ENCODE results near the gene TP53TG5.

Gene TP53TG5

GRCh38 chr20:45345104-45345936 lies 32.8 kb downstream of the TP53TG5 start:
- no peak for DNase-seq (ENCODE audit: low read depth)

GRCh38 chr20:45344168-45344860 lies 33.8 kb downstream of the TP53TG5 start:
- peak; percentile 74 for DNase-seq (ENCODE audit: low read depth)

- DNase-seq (ENCODE audit: low read depth): no peak
Measured at GRCh38 chr20:45343532-45344167, 34.5 kb downstream of the TP53TG5 start.

DNA sequence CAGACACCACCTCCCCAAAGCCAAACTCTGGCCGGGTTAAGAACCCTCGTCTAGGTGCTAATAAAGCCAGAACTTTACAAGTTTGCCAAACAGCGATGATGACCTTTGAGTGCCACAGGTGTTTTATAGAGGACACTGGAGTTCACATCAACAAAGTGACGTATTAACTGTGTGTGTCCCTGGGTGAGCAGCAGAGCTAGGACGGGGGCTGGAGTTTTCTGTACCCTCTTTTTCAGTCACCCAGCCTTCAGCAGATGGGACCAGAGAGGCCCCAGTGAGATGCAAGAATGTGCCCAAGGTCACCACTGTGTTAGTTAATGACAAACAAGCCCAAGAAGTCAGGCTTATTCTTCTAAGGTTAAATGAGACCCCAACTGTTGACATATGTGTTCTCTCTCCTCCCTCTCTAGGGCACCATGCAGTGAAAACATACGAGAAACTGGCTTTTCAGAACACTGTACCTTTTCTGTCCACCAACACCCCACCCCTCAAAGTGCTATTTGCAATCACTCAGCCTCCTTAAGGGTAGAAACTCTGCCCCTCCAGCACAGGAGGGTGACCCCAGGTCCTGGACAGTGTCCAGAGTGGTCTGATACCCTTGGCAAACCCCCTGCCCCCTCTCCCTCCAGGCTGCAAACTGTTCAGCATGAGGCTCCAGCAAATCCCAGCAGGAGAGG lies 35.1 kb downstream of the TP53TG5 start:
- DNase-seq (ENCODE audit: low read depth): no peak

DNA sequence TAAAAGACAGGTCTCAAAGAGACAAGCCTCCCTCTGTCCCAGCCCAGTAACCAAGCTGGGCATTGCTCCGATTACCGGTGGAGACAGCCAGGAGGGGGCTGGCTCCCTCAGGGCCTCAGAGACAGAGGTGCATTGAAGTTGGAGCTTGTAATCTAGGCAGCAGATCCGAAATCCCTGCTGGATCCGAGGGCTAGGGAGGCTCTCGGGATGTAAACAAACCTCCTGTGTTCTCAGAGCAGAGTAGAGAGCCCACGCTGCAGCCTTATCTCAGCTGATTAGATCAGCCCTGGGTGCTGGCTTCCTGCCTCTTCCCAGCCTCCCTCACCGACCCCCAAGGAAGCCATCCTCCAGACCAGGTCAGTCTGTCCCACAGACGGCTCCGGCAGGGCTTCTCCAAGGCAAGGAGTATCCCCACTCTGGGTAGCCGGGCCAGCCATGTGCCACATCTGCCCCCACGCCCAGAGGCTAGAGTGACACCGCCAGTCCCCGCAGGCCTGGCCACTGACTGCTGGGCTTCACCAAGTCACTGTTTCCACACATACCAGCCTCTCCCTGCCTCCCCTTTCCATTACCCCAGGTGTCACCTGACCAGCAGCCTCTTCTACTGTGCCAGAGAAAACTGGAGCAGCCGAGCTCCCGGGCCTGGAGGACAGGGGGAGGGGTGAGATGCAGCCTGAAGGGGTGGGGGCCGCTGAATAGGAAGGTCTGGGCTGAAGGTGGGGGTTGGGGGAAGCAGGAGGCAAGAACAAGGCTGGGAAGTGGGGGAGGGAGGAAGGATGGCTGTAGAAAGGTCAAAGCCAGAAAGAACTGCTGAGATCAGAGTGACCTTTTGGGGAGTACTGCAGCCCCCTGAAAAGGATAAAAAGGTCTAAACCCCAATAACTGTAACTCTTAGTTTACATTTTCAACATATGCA lies 35.9 kb downstream of the TP53TG5 start:
- no peak for DNase-seq (ENCODE audit: low read depth)

- DNase-seq (ENCODE audit: low read depth): no peak
Measured at GRCh38 chr20:45341579-45341938, 36.6 kb downstream of the TP53TG5 start.

DNA sequence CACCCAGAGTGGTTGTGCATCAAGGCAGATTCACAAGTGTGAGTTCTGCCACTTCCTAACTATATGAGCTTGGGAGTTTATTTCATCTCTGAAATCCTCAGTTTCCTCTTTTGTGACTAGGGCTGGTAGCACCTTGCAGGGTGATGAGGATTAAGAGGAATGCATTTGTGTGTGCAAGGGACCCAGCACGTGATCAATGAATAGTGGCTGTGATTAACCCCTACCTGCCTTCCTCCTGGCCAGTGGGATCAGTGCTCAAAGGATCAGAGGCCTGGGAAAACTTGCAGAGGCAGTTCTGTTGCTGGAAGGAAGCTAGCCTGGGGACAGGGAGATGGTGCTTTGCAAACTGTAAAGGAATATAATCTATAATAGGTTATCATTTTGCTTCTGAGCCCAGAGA lies 37.2 kb downstream of the TP53TG5 start:
- no peak for DNase-seq (ENCODE audit: low read depth)

GRCh38 chr20:45340236-45340847 lies 37.8 kb downstream of the TP53TG5 start:
- DNase-seq (ENCODE audit: low read depth): no peak

DNA sequence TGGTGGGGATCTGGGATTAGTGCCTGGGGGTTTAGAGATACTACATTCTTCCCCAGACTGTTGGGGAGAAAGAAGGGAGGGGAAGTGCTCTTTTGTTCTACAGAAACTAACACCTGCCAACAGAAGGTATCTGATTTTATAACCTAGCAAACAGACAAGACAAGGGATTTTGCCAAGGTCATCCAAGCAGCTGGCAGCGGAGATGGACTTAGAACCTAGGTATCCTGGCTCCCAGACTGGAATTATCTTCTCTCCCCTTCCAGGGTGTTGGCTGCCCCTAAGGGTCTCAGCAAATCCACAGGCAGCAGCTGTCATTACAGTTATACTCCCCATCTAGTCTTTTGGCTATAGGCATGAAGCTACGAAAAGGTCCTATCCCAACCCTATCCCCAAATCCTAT lies 38.3 kb downstream of the TP53TG5 start:
- no peak for DNase-seq (ENCODE audit: low read depth)

- no peak for DNase-seq (ENCODE audit: low read depth)
Measured at GRCh38 chr20:45339084-45339483, 39.0 kb downstream of the TP53TG5 start.

GRCh38 chr20:45338121-45339030 lies 39.7 kb downstream of the TP53TG5 start:
- no peak for DNase-seq (ENCODE audit: low read depth)

DNA sequence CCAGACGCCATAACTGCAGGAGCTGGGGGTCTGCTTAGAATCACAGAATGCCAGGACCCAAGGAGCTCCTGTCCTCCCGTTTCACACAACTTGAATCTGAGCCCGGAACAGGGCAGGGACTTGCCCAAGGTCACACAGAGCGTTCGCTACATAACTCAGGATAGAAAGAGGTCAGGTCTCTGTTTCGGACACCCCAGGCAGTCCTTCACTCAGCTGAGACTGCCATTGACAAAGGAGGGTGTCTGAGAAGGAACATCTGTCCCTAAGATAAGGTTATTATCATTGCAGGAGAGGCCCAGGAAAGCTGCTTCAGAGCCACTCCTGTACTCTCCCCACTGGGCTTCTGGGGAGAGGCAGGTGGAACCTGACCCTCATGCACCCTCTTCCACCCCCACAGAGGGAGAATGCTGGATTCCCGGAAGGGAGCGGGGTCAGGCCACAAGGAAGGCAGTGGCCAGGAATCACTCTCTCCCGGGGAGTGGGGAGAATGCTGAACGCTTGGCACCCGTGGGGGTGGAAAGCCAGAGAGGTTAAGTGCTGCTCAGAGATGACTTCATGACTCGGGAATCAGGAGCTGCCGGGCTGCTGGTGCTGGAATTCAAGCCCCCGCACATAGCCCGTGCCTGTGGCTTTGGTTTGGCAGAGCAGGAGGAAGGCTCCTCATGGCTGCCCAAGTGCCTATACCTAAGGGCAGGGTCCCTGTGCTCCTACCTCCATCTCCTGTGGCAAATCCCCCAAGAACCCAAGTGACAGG lies 40.6 kb downstream of the TP53TG5 start:
- DNase-seq (ENCODE audit: low read depth): peak; percentile 81

- DNase-seq (ENCODE audit: low read depth): peak; percentile 90
Measured at GRCh38 chr20:45336530-45337366, 41.4 kb downstream of the TP53TG5 start.

- DNase-seq (ENCODE audit: low read depth): no peak
Measured at GRCh38 chr20:45330476-45330875, 47.6 kb downstream of the TP53TG5 start.

DNA sequence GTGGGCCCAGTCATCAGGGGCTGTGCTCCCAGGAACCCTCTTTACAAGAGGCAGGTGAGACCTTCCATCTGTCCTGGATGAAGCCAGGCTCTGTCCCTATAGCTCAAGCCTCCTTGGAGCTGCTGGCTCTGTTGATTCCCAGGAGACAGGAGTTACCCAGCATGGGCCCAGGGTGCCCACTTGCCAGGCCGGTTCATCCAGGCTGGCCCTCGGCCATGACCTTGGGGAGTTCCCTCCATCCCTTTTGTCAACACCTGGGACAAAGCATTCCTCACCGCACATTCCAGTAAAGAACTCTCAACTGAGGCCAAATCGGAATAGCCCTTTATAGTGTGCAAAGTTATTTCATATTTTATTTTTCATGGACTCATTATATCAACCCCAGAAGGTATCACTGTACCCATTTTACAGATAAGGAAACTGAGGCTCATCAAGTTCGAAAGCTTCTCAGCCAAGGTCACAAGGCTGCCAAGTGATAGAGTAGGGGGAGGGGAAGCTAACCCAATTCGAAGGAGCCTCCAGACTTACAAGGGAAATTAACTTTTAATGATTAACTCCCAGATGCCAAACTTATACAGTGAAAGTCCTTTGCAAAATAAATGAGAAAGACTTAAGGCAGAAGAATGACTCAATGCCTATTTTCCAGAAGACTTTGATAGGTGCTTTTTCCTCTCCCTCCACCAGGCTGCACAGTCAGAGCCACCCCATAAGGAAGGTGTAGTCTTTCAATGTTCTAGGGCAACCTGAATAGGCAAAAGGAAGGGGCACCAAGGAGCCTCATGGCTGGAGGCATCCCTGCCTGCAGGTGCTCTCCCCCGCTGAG lies 48.4 kb downstream of the TP53TG5 start:
- DNase-seq (ENCODE audit: low read depth): no peak

- DNase-seq (ENCODE audit: low read depth): no peak
Measured at GRCh38 chr20:45328451-45328850, 49.7 kb downstream of the TP53TG5 start.

DNA sequence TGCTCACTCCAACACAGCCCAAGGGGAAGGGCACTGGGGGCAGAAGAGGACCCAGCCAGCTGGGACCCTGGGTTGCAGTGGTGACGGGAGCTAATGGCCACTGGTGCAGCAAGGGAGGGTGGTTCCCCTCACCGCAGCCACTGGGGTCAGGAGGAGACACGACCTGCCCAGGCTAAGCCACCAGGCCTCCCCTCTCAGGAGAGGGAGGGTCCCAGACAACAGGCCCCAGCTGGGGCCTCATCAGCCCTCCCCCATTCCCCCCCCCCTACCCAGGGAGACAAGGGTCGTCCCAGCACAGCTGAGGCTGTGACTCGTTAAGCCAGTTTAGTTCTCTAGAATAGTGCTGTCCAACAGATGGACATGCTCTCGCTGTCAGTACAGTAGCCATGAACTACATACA lies 52.8 kb downstream of the TP53TG5 start:
- DNase-seq (ENCODE audit: low read depth): no peak

Measured in GM04504 (cell line).